OCI-LY1 (cell line): ENCODE data around the gene MED6.

Source experiments
- H2AFZ ChIP-seq: fragments of 200-600 bp; sonication (generic), shearing (Covaris generic); 2 replicates; pipeline ENCODE4 v1.6.0; 2014; ENCODE audit warnings: antibody characterized with exemption, mild to moderate bottlenecking, low read length
- H3F3A ChIP-seq: fragments of 200-600 bp; sonication (generic), shearing (Covaris generic); 2 replicates; pipeline ENCODE4 v1.6.0; 2014; ENCODE audit warnings: mild to moderate bottlenecking, antibody characterized with exemption, low read length, moderate library complexity; ENCODE audit not compliant: insufficient read depth
- H3K27ac ChIP-seq: fragments of 200-600 bp; sonication (generic); 2 replicates; pipeline ENCODE4 v1.5.1; 2014; ENCODE audit warnings: low read length, mixed run types, mild to moderate bottlenecking, low read depth; ENCODE audit not compliant: poor library complexity, severe bottlenecking
- H3K27me3 ChIP-seq: fragments of 200-600 bp; sonication (generic); 2 replicates; pipeline ENCODE4 v1.6.0; 2014; ENCODE audit warnings: antibody characterized with exemption, mild to moderate bottlenecking, low read length, moderate library complexity; ENCODE audit not compliant: insufficient read depth
- H3K36me3 ChIP-seq: fragments of 200-600 bp; sonication (generic); 2 replicates; pipeline ENCODE4 v1.6.1; 2014; ENCODE audit warnings: mild to moderate bottlenecking, antibody characterized with exemption, low read length, moderate library complexity, mixed read lengths; ENCODE audit not compliant: insufficient read depth
- H3K4me1 ChIP-seq: fragments of 200-600 bp; sonication (generic); 2 replicates; pipeline ENCODE4 v1.5.1; 2014; ENCODE audit warnings: mild to moderate bottlenecking, low read length, moderate library complexity; ENCODE audit not compliant: insufficient read depth, severe bottlenecking
- H3K4me2 ChIP-seq: fragments of 200-600 bp; sonication (generic), shearing (Covaris generic); 2 replicates; pipeline ENCODE4 v1.6.1; 2014; ENCODE audit warnings: low read length
- H3K4me3 ChIP-seq: fragments of 200-600 bp; sonication (generic); 2 replicates; pipeline ENCODE4 v1.5.1; 2014; ENCODE audit warnings: low read length, low read depth, mild to moderate bottlenecking, mixed read lengths; ENCODE audit not compliant: poor library complexity, severe bottlenecking
- H3K79me2 ChIP-seq: fragments of 200-600 bp; shearing (Covaris generic); 2 replicates; pipeline ENCODE4 v1.6.1; 2016; ENCODE audit warnings: mixed run types, low read length, mixed read lengths; ENCODE audit not compliant: insufficient read depth
- H3K9ac ChIP-seq: fragments of 200-600 bp; sonication (generic), shearing (Covaris generic); 2 replicates; pipeline ENCODE4 v1.6.1; 2014; ENCODE audit warnings: mild to moderate bottlenecking, low read length, mixed read lengths
- H3K9me2 ChIP-seq: fragments of 200-600 bp; sonication (generic), shearing (Covaris generic); 2 replicates; pipeline ENCODE4 v1.6.1; 2014; ENCODE audit warnings: low read depth, mild to moderate bottlenecking, low read length, mixed read lengths
- H3K9me3 ChIP-seq: fragments of 200-600 bp; shearing (Covaris generic); 2 replicates; pipeline ENCODE4 v1.6.1; 2014; ENCODE audit warnings: low read length, mixed read lengths
- H4K20me1 ChIP-seq: fragments of 200-600 bp; sonication (generic), shearing (Covaris generic); 2 replicates; pipeline ENCODE4 v1.6.0; 2016; ENCODE audit warnings: mild to moderate bottlenecking, low read length; ENCODE audit not compliant: insufficient read depth
- EZH2 ChIP-seq: fragments of 200-600 bp; sonication (generic), shearing (Covaris generic); IDR thresholded peaks from 2 replicates; pipeline ENCODE4 v1.8.0; 2017; ENCODE audit warnings: borderline replicate concordance, mixed run types, mild to moderate bottlenecking, antibody characterized with exemption, low read length, moderate library complexity, mixed read lengths
- TF ChIP-seq, protein P1 (sequence below): fragments of 200-600 bp; sonication (generic), shearing (Covaris generic); IDR thresholded peaks from 2 replicates; pipeline ENCODE4 v1.5.1; 2017; ENCODE audit warnings: mild to moderate bottlenecking, antibody characterized with exemption, low read length, moderate library complexity, mixed read lengths

MED6 gene

DNA sequence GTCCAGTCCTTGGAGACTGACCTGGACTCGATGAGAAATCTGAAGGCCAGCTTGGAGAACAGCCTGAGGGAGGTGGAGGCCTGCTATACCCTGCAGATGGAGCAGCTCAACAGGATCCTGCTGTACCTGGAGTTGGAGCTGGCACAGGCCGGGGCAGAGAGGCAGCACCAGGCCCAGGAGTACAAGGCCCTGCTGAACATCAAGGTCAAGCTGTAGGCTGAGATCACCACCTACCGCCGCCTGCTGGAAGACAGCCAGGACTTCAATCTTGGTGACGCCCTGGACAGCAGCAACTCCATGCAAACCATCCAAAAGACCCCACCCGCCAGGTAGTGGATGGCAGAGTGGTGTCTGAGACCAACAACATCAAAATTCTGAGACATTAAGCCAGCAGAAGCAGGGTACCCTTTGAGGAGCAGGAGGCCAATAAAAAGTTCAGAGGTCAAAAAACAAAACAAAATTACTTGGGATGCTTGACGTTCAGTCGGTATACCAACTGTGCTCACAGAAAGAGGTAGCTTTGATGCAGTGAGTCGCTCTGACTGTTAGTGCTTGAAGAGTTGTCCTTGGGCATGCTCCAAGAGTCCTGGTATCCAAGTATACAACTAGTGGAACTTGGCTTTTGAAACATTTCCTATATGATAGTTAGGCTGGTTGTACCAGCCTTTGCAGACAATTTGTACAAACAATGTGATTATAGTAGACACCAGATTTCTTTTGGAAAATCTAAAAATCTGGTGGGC, 4.8 kb downstream of the MED6 start:
- H3K79me2 ChIP-seq: peaks cover 41% of the 10 kb centered on the region
- H3K4me1 ChIP-seq: peaks cover 15% of the 10 kb centered on the region
- TF ChIP-seq, protein P1, sequence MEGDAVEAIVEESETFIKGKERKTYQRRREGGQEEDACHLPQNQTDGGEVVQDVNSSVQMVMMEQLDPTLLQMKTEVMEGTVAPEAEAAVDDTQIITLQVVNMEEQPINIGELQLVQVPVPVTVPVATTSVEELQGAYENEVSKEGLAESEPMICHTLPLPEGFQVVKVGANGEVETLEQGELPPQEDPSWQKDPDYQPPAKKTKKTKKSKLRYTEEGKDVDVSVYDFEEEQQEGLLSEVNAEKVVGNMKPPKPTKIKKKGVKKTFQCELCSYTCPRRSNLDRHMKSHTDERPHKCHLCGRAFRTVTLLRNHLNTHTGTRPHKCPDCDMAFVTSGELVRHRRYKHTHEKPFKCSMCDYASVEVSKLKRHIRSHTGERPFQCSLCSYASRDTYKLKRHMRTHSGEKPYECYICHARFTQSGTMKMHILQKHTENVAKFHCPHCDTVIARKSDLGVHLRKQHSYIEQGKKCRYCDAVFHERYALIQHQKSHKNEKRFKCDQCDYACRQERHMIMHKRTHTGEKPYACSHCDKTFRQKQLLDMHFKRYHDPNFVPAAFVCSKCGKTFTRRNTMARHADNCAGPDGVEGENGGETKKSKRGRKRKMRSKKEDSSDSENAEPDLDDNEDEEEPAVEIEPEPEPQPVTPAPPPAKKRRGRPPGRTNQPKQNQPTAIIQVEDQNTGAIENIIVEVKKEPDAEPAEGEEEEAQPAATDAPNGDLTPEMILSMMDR: no peak
- no peak for TF ChIP-seq EZH2
- no peaks in the 10 kb centered on the region for H3K9me2 ChIP-seq
- no peaks in the 10 kb centered on the region for H4K20me1 ChIP-seq
- H3K36me3 ChIP-seq: peaks cover 59% of the 10 kb centered on the region
- no peak overlapping the region for H3K4me2 ChIP-seq
- no peak overlapping the region for H3K27ac ChIP-seq
- no peaks in the 10 kb centered on the region for H3F3A ChIP-seq
- no peaks in the 10 kb centered on the region for H3K27me3 ChIP-seq
- H2AFZ ChIP-seq: no peak overlapping the region
- no peaks in the 10 kb centered on the region for H3K9me3 ChIP-seq
- no peak overlapping the region for H3K4me3 ChIP-seq
- H3K9ac ChIP-seq: no peak overlapping the region

DNA sequence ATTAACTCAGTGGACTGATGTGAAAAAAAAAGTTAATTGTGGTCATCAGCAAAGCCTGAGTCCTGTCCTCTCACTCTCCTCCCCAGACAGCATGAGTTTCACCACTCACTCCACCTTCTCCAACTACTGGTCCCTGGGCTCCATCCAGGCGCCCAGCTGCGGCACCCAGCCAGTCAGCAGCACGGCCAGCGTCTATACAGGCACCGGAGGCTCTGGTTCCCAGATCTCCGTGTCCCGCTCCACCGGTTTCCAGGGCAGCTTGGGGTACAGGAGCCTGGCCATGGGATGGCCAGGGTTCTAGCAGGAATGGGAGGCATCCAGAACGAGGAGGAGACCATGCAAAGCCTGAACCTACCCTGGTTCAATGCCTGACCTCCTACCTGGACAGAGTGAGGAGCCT, 6.0 kb downstream of the MED6 start:
- Histone ChIP-seq H3K4me1 (peaks cover 9% of the 10 kb centered on the region), H3K9me3 (no peaks in the 10 kb centered on the region), H3K36me3 (peaks cover 69% of the 10 kb centered on the region), H3K4me2 (no peak overlapping the region), H4K20me1 (no peaks in the 10 kb centered on the region), H3K79me2 (peaks cover 31% of the 10 kb centered on the region), H2AFZ (no peak overlapping the region), H3K27ac (no peak overlapping the region), H3K27me3 (no peaks in the 10 kb centered on the region), H3K9me2 (no peaks in the 10 kb centered on the region), H3K9ac (no peak overlapping the region), H3F3A (no peaks in the 10 kb centered on the region), H3K4me3 (no peak overlapping the region)
- TF ChIP-seq EZH2: no peak
- TF ChIP-seq, protein P1: no peak

DNA sequence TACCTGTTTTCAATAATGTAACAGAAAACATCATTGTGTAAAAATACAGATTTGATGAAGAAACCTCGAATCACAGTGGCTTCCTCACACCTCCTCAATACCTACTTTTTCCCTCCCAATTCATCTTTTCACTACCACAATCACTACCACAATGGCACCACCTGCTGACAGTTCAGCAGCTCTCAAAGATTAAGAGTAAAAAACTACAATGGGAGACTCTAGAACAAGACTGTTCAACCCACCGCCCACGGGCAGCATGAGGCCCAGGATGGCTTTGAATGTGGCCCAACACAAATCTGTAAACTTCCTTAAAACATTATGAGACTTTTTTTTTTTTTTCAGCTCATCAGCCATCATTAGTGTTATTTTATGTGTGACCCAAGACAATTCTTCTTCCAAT, 15.2 kb downstream of the MED6 start:
- Histone ChIP-seq H2AFZ (no peak overlapping the region), H3K9me2 (no peaks in the 10 kb centered on the region), H3K4me1 (no peaks in the 10 kb centered on the region), H3K4me3 (no peak overlapping the region), H3K27ac (no peak overlapping the region), H3F3A (no peaks in the 10 kb centered on the region), H3K79me2 (no peaks in the 10 kb centered on the region), H3K9ac (no peak overlapping the region), H3K9me3 (no peaks in the 10 kb centered on the region; the same call in 1 of the 2 replicates), H3K36me3 (peaks cover 86% of the 10 kb centered on the region), H4K20me1 (no peaks in the 10 kb centered on the region), H3K4me2 (no peak overlapping the region), H3K27me3 (no peaks in the 10 kb centered on the region)
- TF ChIP-seq, protein P1: no peak; the same call in 1 of the 2 replicates
- TF ChIP-seq EZH2: no peak
